HEK293 (cell line): Measurements from ENCODE around the gene F8A3.
"Not testable (repeated sequence)": the region's sequence is repeated elsewhere in the genome, so short reads cannot be mapped to it uniquely, and the experiment has no call there.

Source experiments
- CTCF ChIA-PET: fragments of 350-600 bp; formaldehyde crosslinking; extraction: SDS; loops from one replicate; lab custom pipeline; 2021; ENCODE audit warnings: antibody characterized with exemption; lab: Yijun Ruan, JAX
- POLR2A ChIA-PET: fragments of 300-600 bp; formaldehyde crosslinking; extraction: SDS; loops from one replicate; lab custom pipeline; 2020; ENCODE audit warnings: antibody characterized with exemption, inconsistent platforms; lab: Yijun Ruan, JAX
- H3K27ac ChIP-seq: fragments of 200-500 bp; sonication (Bioruptor generic); 2 replicates; pipeline ENCODE4 v1.5.1; 2014; ENCODE audit warnings: low read depth, low read length, control low read depth, inconsistent platforms; ENCODE audit errors: extremely low read depth
- H3K36me3 ChIP-seq, 2 experiments: fragments of 200-500 bp in 1 of 2; sonication (Bioruptor generic) in 1 of 2; 1 replicate in 1 of 2; 2 replicates in 1 of 2; pipeline ENCODE4 v1.5.1; 2014 to 2017; ENCODE audit warnings: inconsistent platforms in 2 of 2, low read length in 2 of 2; ENCODE audit not compliant: control insufficient read depth in 2 of 2, insufficient read depth in 1 of 2
- H3K4me1 ChIP-seq: fragments of 200-500 bp; sonication (Bioruptor generic); 2 replicates; pipeline ENCODE4 v1.5.1; 2014; ENCODE audit warnings: mild to moderate bottlenecking, low read length, inconsistent platforms; ENCODE audit not compliant: control insufficient read depth, insufficient read depth
- H3K4me3 ChIP-seq: 2 replicates; pipeline ENCODE4 v1.5.1; 2011; ENCODE audit warnings: low read depth, mild to moderate bottlenecking, control low read depth, low read length, moderate library complexity
- H3K9me3 ChIP-seq: fragments of 200-500 bp; sonication (Bioruptor generic); 2 replicates; pipeline ENCODE4 v1.5.1; 2014; ENCODE audit warnings: low read depth, low read length, inconsistent platforms; ENCODE audit not compliant: control insufficient read depth, insufficient read depth
- SP7 ChIP-seq: fragments of 450-650 bp; formaldehyde crosslinking; IDR thresholded peaks from 2 replicates; pipeline ENCODE4 v1.5.1; 2016; ENCODE audit warnings: missing biosample characterization, missing genetic modification characterization
- ZNF423 ChIP-seq: fragments of 450-650 bp; formaldehyde crosslinking; IDR thresholded peaks from 2 replicates; pipeline ENCODE4 v1.5.1; 2016; ENCODE audit warnings: missing biosample characterization, missing genetic modification characterization
- ZNF677 ChIP-seq: fragments of 450-650 bp; IDR thresholded peaks from 2 replicates; pipeline ENCODE4 v1.5.0; 2018; ENCODE audit warnings: missing biosample characterization, mild to moderate bottlenecking, missing genetic modification characterization, moderate library complexity
- ZNF830 ChIP-seq: fragments of 450-650 bp; IDR thresholded peaks from 2 replicates; pipeline ENCODE4 v1.5.0; 2018; ENCODE audit warnings: missing biosample characterization, missing genetic modification characterization, low read depth, mild to moderate bottlenecking, moderate library complexity

F8A3 gene

GRCh38 chrX:155458471-155458870 is at the start of gene F8A3:
F8A3 (minus strand) TSS chrX:155458620; CDS start chrX:155458600, 20 bp downstream.
- H3K9me3 ChIP-seq = not testable (repeated sequence)

GRCh38 chrX:155505296-155505695 is 46.9 kb upstream of the F8A3 start:
- H3K9me3 ChIP-seq = no peaks in the 10 kb centered on the region
- POLR2A ChIA-PET = no interaction called here
- CTCF ChIA-PET = interaction anchor here (0.6 kb wide), 1 partner anchor 34 kb away, joined by 3 read pairs; no protein-coding TSS in a partner anchor

More at GRCh38 chrX:155458471-155458870, at the start of gene F8A3:
- POLR2A ChIA-PET, H3K4me1 ChIP-seq, H3K27ac ChIP-seq, CTCF ChIA-PET, H3K4me3 ChIP-seq, H3K36me3 ChIP-seq: not testable (repeated sequence)

GRCh38 chrX:155495134-155495533 is 36.7 kb upstream of the F8A3 start:
- H3K4me1 ChIP-seq, CTCF ChIA-PET, H3K27ac ChIP-seq, H3K36me3 ChIP-seq, H3K4me3 ChIP-seq, H3K9me3 ChIP-seq, POLR2A ChIA-PET: not testable (repeated sequence)

More at GRCh38 chrX:155505296-155505695, 46.9 kb upstream of the F8A3 start:
- Histone ChIP-seq H3K4me3 (no peak overlapping the region), H3K27ac (no peak overlapping the region), H3K4me1 (no peaks in the 10 kb centered on the region), H3K36me3 (peaks cover 2 to 6% of the 10 kb centered on the region in 2 experiments; a peak in 2 of 3 replicates)
- TF ChIP-seq ZNF677 (no peak), ZNF830 (tag by site-specific recombination) (no peak), ZNF423 (tag by site-specific recombination) (no peak), SP7 (tag by site-specific recombination) (peak; percentile 88)

- POLR2A ChIA-PET, CTCF ChIA-PET, H3K27ac ChIP-seq, H3K4me1 ChIP-seq, H3K9me3 ChIP-seq, H3K36me3 ChIP-seq, H3K4me3 ChIP-seq: not testable (repeated sequence)
Measured at GRCh38 chrX:155491421-155491820, 33.0 kb upstream of the F8A3 start.

- H3K4me3 ChIP-seq, POLR2A ChIA-PET, H3K27ac ChIP-seq, H3K4me1 ChIP-seq, H3K9me3 ChIP-seq, H3K36me3 ChIP-seq, CTCF ChIA-PET: not testable (repeated sequence)
Measured at GRCh38 chrX:155477136-155477535, 18.7 kb upstream of the F8A3 start.

- H3K9me3 ChIP-seq, CTCF ChIA-PET, H3K27ac ChIP-seq, H3K4me3 ChIP-seq, H3K36me3 ChIP-seq, POLR2A ChIA-PET, H3K4me1 ChIP-seq: not testable (repeated sequence)
Measured at GRCh38 chrX:155466269-155466938, 8.0 kb upstream of the F8A3 start.

- H3K4me3 ChIP-seq, H3K4me1 ChIP-seq, H3K9me3 ChIP-seq, H3K27ac ChIP-seq, CTCF ChIA-PET, POLR2A ChIA-PET, H3K36me3 ChIP-seq: not testable (repeated sequence)
Measured at GRCh38 chrX:155460501-155460900, 2.1 kb upstream of the F8A3 start.

- H3K9me3 ChIP-seq, H3K36me3 ChIP-seq, H3K4me3 ChIP-seq, CTCF ChIA-PET, H3K27ac ChIP-seq, H3K4me1 ChIP-seq, POLR2A ChIA-PET: not testable (repeated sequence)
Measured at GRCh38 chrX:155457761-155458447, 516 bp downstream of the F8A3 start.
